Astrocyte (in vitro differentiated cells and primary cell): Measurements from ENCODE around the gene JAKMIP1. TPM values are rescaled to one million over a fixed set of nuclear protein-coding genes. Genes with fewer than 3 reads are reported as not detected.
A peak's percentile ranks its signal among the peaks of the same experiment; 100 is the strongest.

Experiments
- DNase-seq: peaks from one replicate; pipeline ENCODE4 v3.0.0-alpha.2; 2010; ENCODE audit warnings: low read depth
- FAIRE-seq: peaks from 2 replicates; lab custom pipeline; 2011; peaks lifted over from hg19 to GRCh38; lab: Jason Lieb, UNC
- H2AFZ ChIP-seq: 2 replicates; pipeline ENCODE4 v1.6.0; 2012; ENCODE audit warnings: low read depth, low read length, inconsistent platforms
- H3K27ac ChIP-seq: 2 replicates; pipeline ENCODE4 v1.5.1; 2011; ENCODE audit warnings: low read depth, low read length, inconsistent platforms
- H3K27me3 ChIP-seq: 2 replicates; pipeline ENCODE4 v1.6.0; 2011; ENCODE audit warnings: low read length, inconsistent platforms; ENCODE audit not compliant: insufficient read depth
- H3K36me3 ChIP-seq: 2 replicates; pipeline ENCODE4 v1.5.1; 2011; ENCODE audit warnings: low read length, inconsistent platforms; ENCODE audit not compliant: insufficient read depth
- H3K4me1 ChIP-seq: 2 replicates; pipeline ENCODE4 v1.5.1; 2011; ENCODE audit warnings: low read length, inconsistent platforms; ENCODE audit not compliant: insufficient read depth
- H3K4me2 ChIP-seq: 2 replicates; pipeline ENCODE4 v1.6.0; 2012; ENCODE audit warnings: low read length, inconsistent platforms
- H3K4me3 ChIP-seq: 2 replicates; pipeline ENCODE4 v1.5.1; 2011; ENCODE audit warnings: low read depth, mild to moderate bottlenecking, low read length, inconsistent platforms; ENCODE audit not compliant: insufficient read depth
- H3K79me2 ChIP-seq: 2 replicates; pipeline ENCODE4 v1.6.0; 2012; ENCODE audit warnings: mild to moderate bottlenecking, low read length, inconsistent platforms; ENCODE audit not compliant: insufficient read depth
- H3K9ac ChIP-seq: 2 replicates; pipeline ENCODE4 v1.6.0; 2012; ENCODE audit warnings: mild to moderate bottlenecking, low read length, inconsistent platforms
- H3K9me3 ChIP-seq: 2 replicates; pipeline ENCODE4 v1.5.1; 2012; ENCODE audit warnings: low read depth, mild to moderate bottlenecking, low read length, inconsistent platforms; ENCODE audit not compliant: insufficient read depth
- H4K20me1 ChIP-seq: 2 replicates; pipeline ENCODE4 v1.6.0; 2012; ENCODE audit warnings: low read length, inconsistent platforms; ENCODE audit not compliant: insufficient read depth
- H3K27ac Mint-ChIP-seq: one replicate; pipeline ENCODE4 v1.8.0; 2021; ENCODE audit warnings: mild to moderate bottlenecking, mixed read lengths; ENCODE audit not compliant: unreplicated experiment
- H3K27me3 Mint-ChIP-seq: one replicate; pipeline ENCODE4 v1.8.0; 2021; ENCODE audit warnings: low read depth, mixed read lengths; ENCODE audit not compliant: unreplicated experiment
- H3K36me3 Mint-ChIP-seq: one replicate; pipeline ENCODE4 v1.8.0; 2021; ENCODE audit warnings: low read depth, mixed read lengths; ENCODE audit not compliant: unreplicated experiment
- H3K4me1 Mint-ChIP-seq: one replicate; pipeline ENCODE4 v1.8.0; 2021; ENCODE audit warnings: low read depth, mixed read lengths; ENCODE audit not compliant: unreplicated experiment
- H3K4me3 Mint-ChIP-seq: one replicate; pipeline ENCODE4 v1.8.0; 2021; ENCODE audit warnings: mild to moderate bottlenecking, moderate library complexity, mixed read lengths; ENCODE audit not compliant: unreplicated experiment
- H3K9me3 Mint-ChIP-seq: one replicate; pipeline ENCODE4 v1.8.0; 2021; ENCODE audit warnings: mild to moderate bottlenecking, mixed read lengths; ENCODE audit not compliant: unreplicated experiment
- EZH2 ChIP-seq: IDR thresholded peaks from 2 replicates; pipeline ENCODE4 v1.6.1; 2012; ENCODE audit warnings: mild to moderate bottlenecking, low read length, inconsistent platforms; ENCODE audit not compliant: insufficient read depth
- total RNA-seq: library from RNA; stranded (reverse); gene quantifications from 2 replicates; pipeline ENCODE4 v1.2.1, GENCODE V29; 2021
- TF ChIP-seq, protein P1 (sequence below): IDR thresholded peaks from 2 replicates; pipeline ENCODE4 v1.5.1; 2011; ENCODE audit warnings: low read depth, mild to moderate bottlenecking, inconsistent platforms, low read length, moderate library complexity; ENCODE audit not compliant: insufficient read depth

JAKMIP1 gene
- total RNA-seq, 1 donor from 2014 or later: 0.50 TPM

- Histone ChIP-seq H3K27ac (no peak overlapping the region), H3K9ac (no peak overlapping the region), H3K27me3 (no peaks in the 10 kb centered on the region), H3K79me2 (no peaks in the 10 kb centered on the region), H3K36me3 (no peaks in the 10 kb centered on the region), H3K9me3 (no peaks in the 10 kb centered on the region), H4K20me1 (no peaks in the 10 kb centered on the region), H3K4me3 (no peak overlapping the region), H2AFZ (no peak overlapping the region), H3K4me1 (no peaks in the 10 kb centered on the region), H3K4me2 (no peak overlapping the region)
- Mint-ChIP-seq H3K36me3 (no peaks in the 10 kb centered on the region), H3K9me3 (no peaks in the 10 kb centered on the region), H3K4me3 (no peak overlapping the region), H3K27me3 (peaks cover 43% of the 10 kb centered on the region), H3K4me1 (peaks cover 11% of the 10 kb centered on the region), H3K27ac (peak overlapping the region; percentile 53)
- TF ChIP-seq EZH2: no peak
- TF ChIP-seq, protein P1, sequence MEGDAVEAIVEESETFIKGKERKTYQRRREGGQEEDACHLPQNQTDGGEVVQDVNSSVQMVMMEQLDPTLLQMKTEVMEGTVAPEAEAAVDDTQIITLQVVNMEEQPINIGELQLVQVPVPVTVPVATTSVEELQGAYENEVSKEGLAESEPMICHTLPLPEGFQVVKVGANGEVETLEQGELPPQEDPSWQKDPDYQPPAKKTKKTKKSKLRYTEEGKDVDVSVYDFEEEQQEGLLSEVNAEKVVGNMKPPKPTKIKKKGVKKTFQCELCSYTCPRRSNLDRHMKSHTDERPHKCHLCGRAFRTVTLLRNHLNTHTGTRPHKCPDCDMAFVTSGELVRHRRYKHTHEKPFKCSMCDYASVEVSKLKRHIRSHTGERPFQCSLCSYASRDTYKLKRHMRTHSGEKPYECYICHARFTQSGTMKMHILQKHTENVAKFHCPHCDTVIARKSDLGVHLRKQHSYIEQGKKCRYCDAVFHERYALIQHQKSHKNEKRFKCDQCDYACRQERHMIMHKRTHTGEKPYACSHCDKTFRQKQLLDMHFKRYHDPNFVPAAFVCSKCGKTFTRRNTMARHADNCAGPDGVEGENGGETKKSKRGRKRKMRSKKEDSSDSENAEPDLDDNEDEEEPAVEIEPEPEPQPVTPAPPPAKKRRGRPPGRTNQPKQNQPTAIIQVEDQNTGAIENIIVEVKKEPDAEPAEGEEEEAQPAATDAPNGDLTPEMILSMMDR: no peak
- DNase-seq (no peak), FAIRE-seq (no peak)
Observed at GRCh38 chr4:6115746-6116586, 84.4 kb downstream of the JAKMIP1 start.

- H3K4me3 ChIP-seq: no peak overlapping the region
- H3K27me3 ChIP-seq: no peaks in the 10 kb centered on the region
- H3K4me1 ChIP-seq: no peaks in the 10 kb centered on the region
- H3K79me2 ChIP-seq: no peaks in the 10 kb centered on the region
- H3K4me1 Mint-ChIP-seq: peaks cover 11% of the 10 kb centered on the region
- no peak overlapping the region for H3K4me2 ChIP-seq
- no peaks in the 10 kb centered on the region for H3K36me3 Mint-ChIP-seq
- no peak overlapping the region for H3K4me3 Mint-ChIP-seq
- H3K9ac ChIP-seq: no peak overlapping the region
- no peaks in the 10 kb centered on the region for H3K36me3 ChIP-seq
- no peaks in the 10 kb centered on the region for H4K20me1 ChIP-seq
- no peak for TF ChIP-seq EZH2
- TF ChIP-seq, protein P1: no peak
- FAIRE-seq (no peak), DNase-seq (no peak)
- no peaks in the 10 kb centered on the region for H3K9me3 ChIP-seq
- no peak overlapping the region for H2AFZ ChIP-seq
- no peak overlapping the region for H3K27ac ChIP-seq
- H3K27me3 Mint-ChIP-seq: peaks cover 42% of the 10 kb centered on the region
- H3K27ac Mint-ChIP-seq: peak overlapping the region; percentile 53
- no peaks in the 10 kb centered on the region for H3K9me3 Mint-ChIP-seq
Observed at GRCh38 chr4:6115342-6115741, 85.0 kb downstream of the JAKMIP1 start.

DNA sequence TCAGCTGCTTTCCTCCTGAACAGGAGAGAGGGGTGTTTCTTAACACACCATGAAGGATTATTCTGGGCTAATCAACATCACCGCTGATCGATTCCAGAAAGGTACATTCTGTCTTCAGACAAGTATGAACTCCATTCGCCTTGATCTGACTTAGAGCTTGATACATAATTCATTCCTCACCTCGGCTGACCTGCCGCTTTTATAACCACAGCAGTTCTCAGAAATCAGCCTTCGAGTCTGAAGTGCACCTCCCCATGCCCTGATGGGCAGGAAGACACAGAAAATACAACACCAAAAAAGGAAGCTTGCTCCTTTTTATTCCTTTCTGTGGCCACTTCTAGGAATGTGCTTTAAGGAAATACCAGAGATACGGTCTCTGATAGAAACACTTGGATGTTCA, 85.7 kb downstream of the JAKMIP1 start:
- H3K27me3 Mint-ChIP-seq: peaks cover 39% of the 10 kb centered on the region

More for the DNA sequence above, 85.7 kb downstream of the JAKMIP1 start:
- H3K4me3 Mint-ChIP-seq: no peak overlapping the region
- FAIRE-seq: no peak
- no peak for TF ChIP-seq EZH2
- TF ChIP-seq, protein P1: no peak
- no peaks in the 10 kb centered on the region for H3K27me3 ChIP-seq
- H3K9me3 Mint-ChIP-seq: no peaks in the 10 kb centered on the region
- H3K4me1 ChIP-seq: no peaks in the 10 kb centered on the region
- H3K36me3 Mint-ChIP-seq: no peaks in the 10 kb centered on the region
- H3K79me2 ChIP-seq: no peaks in the 10 kb centered on the region
- H3K36me3 ChIP-seq: no peaks in the 10 kb centered on the region
- H3K4me2 ChIP-seq: no peak overlapping the region
- no peaks in the 10 kb centered on the region for H4K20me1 ChIP-seq
- H3K4me1 Mint-ChIP-seq: peaks cover 11% of the 10 kb centered on the region
- H3K9me3 ChIP-seq: no peaks in the 10 kb centered on the region
- no peak overlapping the region for H3K27ac ChIP-seq
- peak overlapping the region; percentile 27 for H3K27ac Mint-ChIP-seq
- H2AFZ ChIP-seq: no peak overlapping the region
- H3K4me3 ChIP-seq: no peak overlapping the region
- DNase-seq: no peak
- no peak overlapping the region for H3K9ac ChIP-seq
